HCT116 (cell line): ENCODE results near the gene SIRPB2. TPM values are rescaled to one million over a fixed set of nuclear protein-coding genes. Genes with fewer than 3 reads are reported as not detected.

Experiments used
- ATAC-seq: fragments of 200-7000 bp; cut with Tn5 transposase; 2 replicates; pipeline ENCODE4 v1.9.1; 2020; ENCODE audit warnings: mild to moderate bottlenecking, moderate library complexity
- BruUV-seq: library from RNA; stranded (reverse); fragments of 400-500 nt; replicated peaks from 2 replicates; lab custom pipeline; 2021; lab: Mats Ljungman, UMichigan
- CTCF ChIA-PET: fragments of 300-600 bp; sonication (Branson Sonifier 250); formaldehyde crosslinking; loops from one replicate; lab custom pipeline; 2021; ENCODE audit warnings: antibody characterized with exemption; lab: Charles Lee
- POLR2A ChIA-PET: fragments of 300-600, 350-600 bp; sonication (Branson Sonifier 250); formaldehyde crosslinking; loops from one replicate; lab custom pipeline; 2021; ENCODE audit warnings: antibody characterized with exemption; lab: Charles Lee
- RAD21 ChIA-PET, 2 experiments: fragments of 300-600 bp; sonication (Branson Sonifier 250); formaldehyde crosslinking; loops; one replicate each; lab custom pipeline; 2023; ENCODE audit warnings: low total read pairs in 2 of 2; ENCODE audit not compliant: uncharacterized antibody in 2 of 2, unreplicated experiment in 2 of 2, low non-redundant PET in 1 of 2; lab: Charles Lee
- DNase-seq: peaks from one replicate; pipeline ENCODE4 v3.0.0-alpha.2; 2010; ENCODE audit warnings: low read depth, low spot score
- H2AFZ ChIP-seq: fragments of 200-600 bp; shearing (Covaris generic), sonication (generic); 2 replicates; pipeline ENCODE4 v1.6.1; 2017; ENCODE audit warnings: low read depth, mixed run types, mixed read lengths, antibody characterized with exemption, low read length; ENCODE audit not compliant: poor library complexity, severe bottlenecking
- H3K27ac ChIP-seq: 2 replicates; pipeline ENCODE4 v1.5.1; 2012; ENCODE audit warnings: low read depth, low read length
- H3K27me3 ChIP-seq: fragments of 200-600 bp; sonication (generic); 2 replicates; pipeline ENCODE4 v1.6.1; 2016; ENCODE audit warnings: mixed run types, low read length, mixed read lengths; ENCODE audit not compliant: insufficient read depth
- H3K36me3 ChIP-seq, 2 experiments: fragments of 200-500 bp in 1 of 2; fragments of 200-600 bp in 1 of 2; sonication (Bioruptor generic) in 1 of 2; sonication (generic) in 1 of 2; 2 replicates each; pipeline versions ENCODE4 v1.5.1 to v1.6.1; 2014 to 2016; ENCODE audit warnings: low read length in 2 of 2, inconsistent platforms in 1 of 2, mixed read lengths in 1 of 2, mixed run types in 1 of 2; ENCODE audit not compliant: insufficient read depth in 2 of 2, control insufficient read depth in 1 of 2
- H3K4me1 ChIP-seq, 2 experiments: fragments of 200-600 bp in 1 of 2; sonication (generic) in 1 of 2; 2 replicates each; pipeline versions ENCODE4 v1.5.1 to v1.6.1; 2012 to 2017; ENCODE audit warnings: low read length in 2 of 2, inconsistent platforms in 1 of 2, mild to moderate bottlenecking in 1 of 2, mixed read lengths in 1 of 2, mixed run types in 1 of 2, moderate library complexity in 1 of 2; ENCODE audit not compliant: insufficient read depth in 2 of 2, control insufficient read depth in 1 of 2
- H3K4me2 ChIP-seq: fragments of 200-600 bp; sonication (generic); 2 replicates; pipeline ENCODE4 v1.6.1; 2017; ENCODE audit warnings: mixed run types, low read length, mixed read lengths
- H3K4me3 ChIP-seq, 2 experiments: fragments of 200-600 bp in 1 of 2; sonication (generic) in 1 of 2; replicated peaks in 1 of 2; 2 replicates each; pipeline ENCODE4 v1.5.1; 2011 to 2016; ENCODE audit warnings: low read length in 2 of 2, control low read depth in 1 of 2, low read depth in 1 of 2, mild to moderate bottlenecking in 1 of 2, mixed read lengths in 1 of 2, mixed run types in 1 of 2
- H3K79me2 ChIP-seq: fragments of 200-600 bp; sonication (generic); 2 replicates; pipeline ENCODE4 v1.6.1; 2017; ENCODE audit warnings: mild to moderate bottlenecking, mixed run types, low read length, moderate library complexity, mixed read lengths; ENCODE audit not compliant: insufficient read depth
- H3K9ac ChIP-seq: fragments of 200-600 bp; sonication (generic); 2 replicates; pipeline ENCODE4 v1.6.1; 2016; ENCODE audit warnings: low read length, mixed read lengths
- H3K9me2 ChIP-seq: fragments of 200-600 bp; sonication (generic), shearing (Covaris generic); 2 replicates; pipeline ENCODE4 v1.6.1; 2017; ENCODE audit warnings: mixed run types, mild to moderate bottlenecking, moderate library complexity; ENCODE audit not compliant: insufficient read depth
- H3K9me3 ChIP-seq, 2 experiments: fragments of 200-500 bp in 1 of 2; fragments of 200-600 bp in 1 of 2; sonication (Bioruptor generic) in 1 of 2; sonication (generic) in 1 of 2; 2 replicates each; pipeline ENCODE4 v1.6.1; 2014 to 2017; ENCODE audit warnings: low read length in 2 of 2, mixed read lengths in 2 of 2, inconsistent platforms in 1 of 2, low read depth in 1 of 2, mild to moderate bottlenecking in 1 of 2, mixed run types in 1 of 2, moderate library complexity in 1 of 2; ENCODE audit not compliant: control insufficient read depth in 1 of 2, insufficient read depth in 1 of 2
- H4K20me1 ChIP-seq: fragments of 200-600 bp; sonication (generic), shearing (Covaris generic); 2 replicates; pipeline ENCODE4 v1.6.1; 2017; ENCODE audit warnings: mixed run types, mild to moderate bottlenecking, moderate library complexity; ENCODE audit not compliant: insufficient read depth
- CBX3 ChIP-seq: IDR thresholded peaks from 2 replicates; pipeline ENCODE4 v1.6.1; 2012; ENCODE audit warnings: low read depth
- CEBPB ChIP-seq: IDR thresholded peaks from 2 replicates; pipeline ENCODE4 v1.6.1; 2012; ENCODE audit warnings: low read depth
- EGR1 ChIP-seq: IDR thresholded peaks from 2 replicates; pipeline ENCODE4 v1.6.1; 2012; ENCODE audit warnings: low read depth
- ELF1 ChIP-seq: IDR thresholded peaks from 2 replicates; pipeline ENCODE4 v1.6.1; 2012; ENCODE audit warnings: low read depth, borderline replicate concordance
- EZH2 ChIP-seq: fragments of 200-600 bp; sonication (generic); IDR thresholded peaks from 2 replicates; pipeline ENCODE4 v1.6.1; 2017; ENCODE audit warnings: antibody characterized with exemption, mixed run types
- EZH2phosphoT487 ChIP-seq: fragments of 200-600 bp; IDR thresholded peaks from 2 replicates; pipeline ENCODE4 v1.6.1; 2018; ENCODE audit warnings: antibody characterized with exemption, borderline replicate concordance
- FOSL1 ChIP-seq: IDR thresholded peaks from 2 replicates; pipeline ENCODE4 v1.6.1; 2012; ENCODE audit warnings: low read depth
- JUND ChIP-seq: IDR thresholded peaks from 2 replicates; pipeline ENCODE4 v1.6.1; 2012
- MAX ChIP-seq: IDR thresholded peaks from 2 replicates; pipeline ENCODE4 v1.6.1; 2012
- POLR2AphosphoS5 ChIP-seq: IDR thresholded peaks from 2 replicates; pipeline ENCODE4 v1.6.1; 2011; ENCODE audit warnings: mild to moderate bottlenecking, low read depth, low read length, moderate library complexity
- RAD21 ChIP-seq: IDR thresholded peaks from 2 replicates; pipeline ENCODE4 v1.6.1; 2012; ENCODE audit warnings: low read depth, mild to moderate bottlenecking
- REST ChIP-seq: IDR thresholded peaks from 2 replicates; pipeline ENCODE4 v1.6.1; 2012; ENCODE audit warnings: low read depth
- SIN3A ChIP-seq: IDR thresholded peaks from 2 replicates; pipeline ENCODE4 v1.6.1; 2012; ENCODE audit warnings: low read depth
- SP1 ChIP-seq: IDR thresholded peaks from 2 replicates; pipeline ENCODE4 v1.6.1; 2012; ENCODE audit warnings: low read depth
- SRF ChIP-seq: IDR thresholded peaks from 2 replicates; pipeline ENCODE4 v1.6.1; 2012; ENCODE audit warnings: low read depth
- YY1 ChIP-seq: IDR thresholded peaks from 2 replicates; pipeline ENCODE4 v1.6.1; 2011; ENCODE audit warnings: low read length, low read depth, moderate library complexity, mild to moderate bottlenecking; ENCODE audit not compliant: insufficient replicate concordance; ENCODE audit errors: extremely low read depth
- ZBTB33 ChIP-seq: IDR thresholded peaks from 2 replicates; pipeline ENCODE4 v1.6.1; 2011; ENCODE audit warnings: mild to moderate bottlenecking, low read length, moderate library complexity; ENCODE audit not compliant: insufficient replicate concordance; ENCODE audit errors: extremely low read depth
- ZFX ChIP-seq: fragments of 450-650 bp; IDR thresholded peaks from 2 replicates; pipeline ENCODE4 v1.6.1; 2017
- ZNF274 ChIP-seq: fragments of 200-500 bp; sonication (Bioruptor generic); IDR thresholded peaks from 2 replicates; pipeline ENCODE4 v1.6.1; 2014; ENCODE audit warnings: mild to moderate bottlenecking, low read depth, low read length, inconsistent platforms
- intact Hi-C: fragments of 100-400 bp; cut with micrococcal nuclease; formaldehyde crosslinking; loops from 2 replicates; pipeline ENCODE4 v1.10.0; 2022
- total RNA-seq: library from RNA; stranded (reverse); gene quantifications from one replicate; pipeline ENCODE4 v1.2.1, GENCODE V29; 2021; ENCODE audit not compliant: unreplicated experiment

SIRPB2 gene
- total RNA-seq, 1 experiment from 2014 or later = not detected

GRCh38 chr20:1526896-1527295 is 35.7 kb upstream of the SIRPB2 start:
- intact Hi-C loops = no loop called here
- POLR2A ChIA-PET = no interaction called here
- TF ChIP-seq SIN3A (no peak), JUND (no peak), CBX3 (no peak), EZH2 (no peak), EZH2phosphoT487 (no peak), EGR1 (no peak), ZNF274 (no peak), MAX (no peak), ZFX (no peak), FOSL1 (no peak), RAD21 (no peak), SP1 (no peak), REST (no peak), CEBPB (no peak), ELF1 (no peak), SRF (no peak), POLR2AphosphoS5 (no peak), YY1 (no peak), ZBTB33 (no peak)
- TF ChIP-seq, all 23 proteins: peak for 0
- Histone ChIP-seq H3K9ac (no peak overlapping the region), H3K9me3 (no peaks in the 10 kb centered on the region), H3K36me3 (no peaks in the 10 kb centered on the region), H3K4me2 (no peak overlapping the region), H3K27ac (no peak overlapping the region), H3K27me3 (peaks cover 3% of the 10 kb centered on the region; the same call in 1 of the 2 replicates), H4K20me1 (no peaks in the 10 kb centered on the region; the same call in 1 of the 2 replicates), H3K4me1 (no peaks in the 10 kb centered on the region), H3K9me2 (no peaks in the 10 kb centered on the region), H3K4me3 (no peak overlapping the region), H3K79me2 (no peaks in the 10 kb centered on the region), H2AFZ (no peak overlapping the region)
- ChIA-PET RAD21 (no interaction called here), CTCF (interaction anchor here (2.3 kb wide), 1 partner anchor 24 kb away, joined by 13 read pairs; no protein-coding TSS in a partner anchor)
- no peak for DNase-seq
- no peak for ATAC-seq
- BruUV-seq = no TSS peak
